ENCODE data around the gene EDA2R. TPM values are rescaled to one million over a fixed set of nuclear protein-coding genes. Genes with fewer than 3 reads are reported as not detected.

Gene EDA2R
- total RNA-seq, 1 experiment from 2014 or later: 11.9 TPM

- no peaks in the 10 kb centered on the region for H3K27me3 Mint-ChIP-seq (ENCODE audit: low read depth)
- H3K4me1 Mint-ChIP-seq: peaks cover 10% of the 10 kb centered on the region
- DNase-seq (ENCODE audit: low spot score): no peak
- ChIA-PET CTCF (no interaction called here), POLR2A (no interaction called here)
- H3K27ac Mint-ChIP-seq: no peak overlapping the region
- no peak for ATAC-seq
- H3K4me3 Mint-ChIP-seq: no peak overlapping the region
- TF ChIP-seq ZNF232 (CRISPR knock-in tag; IDR thresholded peaks at IDR 0.05): no peak
- TF ChIP-seq ZNF138 (CRISPR knock-in tag; conservative IDR thresholded peaks at IDR 0.05): no peak
- TF ChIP-seq CTCF (IDR thresholded peaks at IDR 0.05): no peak
- no peak for TF ChIP-seq PRDM15 (CRISPR knock-in tag; IDR thresholded peaks at IDR 0.05)
- no peak for TF ChIP-seq ZBTB43 (CRISPR knock-in tag; IDR thresholded peaks at IDR 0.05)
- H3K9me3 Mint-ChIP-seq: peaks cover 4% of the 10 kb centered on the region; the same call in 1 of the 2 replicates
- no peaks in the 10 kb centered on the region for H3K36me3 Mint-ChIP-seq
Observed at GRCh38 chrX:66675541-66675940, 36.7 kb upstream of the EDA2R start.

- Mint-ChIP-seq H3K27ac (no peak overlapping the region), H3K36me3 (no peaks in the 10 kb centered on the region)
- TF ChIP-seq ZNF532 (CRISPR knock-in tag; IDR thresholded peaks at IDR 0.05; ENCODE audit: borderline replicate concordance): no peak
- TF ChIP-seq CBFB (CRISPR knock-in tag; IDR thresholded peaks at IDR 0.05; ENCODE audit: low read depth): no peak
- no peak for TF ChIP-seq ZNF396 (CRISPR knock-in tag; IDR thresholded peaks at IDR 0.05; ENCODE audit: borderline replicate concordance)
- no peak for TF ChIP-seq ZNF121 (CRISPR knock-in tag; IDR thresholded peaks at IDR 0.05)
- no peak for TF ChIP-seq ZNF232 (CRISPR knock-in tag; IDR thresholded peaks at IDR 0.05)
- TF ChIP-seq ZNF423 (CRISPR knock-in tag; IDR thresholded peaks at IDR 0.05): no peak
- TF ChIP-seq MXD4 (CRISPR knock-in tag; IDR thresholded peaks at IDR 0.05; ENCODE audit: borderline replicate concordance): no peak
- TF ChIP-seq ZNF512 (CRISPR knock-in tag; IDR thresholded peaks at IDR 0.05; ENCODE audit: borderline replicate concordance): no peak
- no peak for TF ChIP-seq FOXJ3 (CRISPR knock-in tag; IDR thresholded peaks at IDR 0.05; ENCODE audit: borderline replicate concordance)
- TF ChIP-seq NFATC4 (CRISPR knock-in tag; IDR thresholded peaks at IDR 0.05): no peak
- TF ChIP-seq SMAD4 (CRISPR knock-in tag; IDR thresholded peaks at IDR 0.05): no peak
- TF ChIP-seq ZSCAN18 (CRISPR knock-in tag; IDR thresholded peaks at IDR 0.05): no peak
- TF ChIP-seq ZNF317 (CRISPR knock-in tag; IDR thresholded peaks at IDR 0.05; ENCODE audit: borderline replicate concordance, low read depth): no peak
- TF ChIP-seq NFE2L1 (CRISPR knock-in tag; IDR thresholded peaks at IDR 0.05): no peak
- no peak for TF ChIP-seq JUN (CRISPR knock-in tag; IDR thresholded peaks at IDR 0.05)
- TF ChIP-seq ZNF263 (CRISPR knock-in tag; IDR thresholded peaks at IDR 0.05; ENCODE audit: low read depth): no peak
- TF ChIP-seq EMX1 (CRISPR knock-in tag; IDR thresholded peaks at IDR 0.05): no peak
Observed at GRCh38 chrX:66674506-66674905, 35.6 kb upstream of the EDA2R start.

More at GRCh38 chrX:66674506-66674905, 35.6 kb upstream of the EDA2R start:
- no peak for ATAC-seq
- ChIA-PET POLR2A (no interaction called here), CTCF (no interaction called here)
- DNase-seq (ENCODE audit: low spot score): no peak
- peaks cover 4% of the 10 kb centered on the region; the same call in 1 of the 2 replicates for H3K9me3 Mint-ChIP-seq
- peaks cover 1% of the 10 kb centered on the region for H3K4me1 Mint-ChIP-seq
- no peaks in the 10 kb centered on the region for H3K27me3 Mint-ChIP-seq (ENCODE audit: low read depth)
- no peak overlapping the region for H3K4me3 Mint-ChIP-seq
